Nephron (organoid): ENCODE data around the gene PLXNB3.
"Not testable (repeated sequence)": the region's sequence is repeated elsewhere in the genome, so short reads cannot be mapped to it uniquely, and the experiment has no call there.

Experiments used
- H3K27ac Mint-ChIP-seq, 3 experiments: 2 replicates each; pipeline ENCODE4 v1.8.0; 2020; ENCODE audit warnings: mixed read lengths in 3 of 3, mild to moderate bottlenecking in 2 of 3, moderate library complexity in 1 of 3
- H3K27me3 Mint-ChIP-seq: 2 replicates; pipeline ENCODE4 v1.8.0; 2021; ENCODE audit warnings: low read depth, mild to moderate bottlenecking, moderate library complexity, mixed read lengths
- H3K36me3 Mint-ChIP-seq: 2 replicates; pipeline ENCODE4 v1.8.0; 2020; ENCODE audit warnings: low read depth, mixed read lengths
- H3K4me1 Mint-ChIP-seq: 2 replicates; pipeline ENCODE4 v1.8.0; 2020; ENCODE audit warnings: mixed read lengths
- H3K4me3 Mint-ChIP-seq, 3 experiments: 2 replicates each; pipeline ENCODE4 v1.8.0; 2020; ENCODE audit warnings: mild to moderate bottlenecking in 3 of 3, mixed read lengths in 3 of 3, moderate library complexity in 2 of 3
- H3K9me3 Mint-ChIP-seq: 2 replicates; pipeline ENCODE4 v1.8.0; 2020; ENCODE audit warnings: mixed read lengths
- CTCF ChIP-seq, 3 experiments: fragments of 200-600 bp; sonication (generic); IDR thresholded peaks; one replicate each; pipeline ENCODE4 v1.5.0; 2021; ENCODE audit warnings: antibody characterized with exemption in 3 of 3; ENCODE audit not compliant: unreplicated experiment in 3 of 3

Gene PLXNB3

GRCh38 chrX:153741446-153741845 is 22.6 kb upstream of the PLXNB3 start:
- Mint-ChIP-seq H3K4me3 (no peak overlapping the region), H3K27me3 (peaks cover 3% of the 10 kb centered on the region), H3K27ac (no peak overlapping the region), H3K36me3 (peaks cover 3% of the 10 kb centered on the region), H3K4me1 (no peaks in the 10 kb centered on the region), H3K9me3 (peaks cover 7% of the 10 kb centered on the region)
- no peak for TF ChIP-seq CTCF (IDR thresholded peaks at IDR 0.05; ENCODE audit: unreplicated experiment in 3 of 3)

- H3K27ac Mint-ChIP-seq, H3K9me3 Mint-ChIP-seq, H3K36me3 Mint-ChIP-seq, H3K27me3 Mint-ChIP-seq, H3K4me3 Mint-ChIP-seq, H3K4me1 Mint-ChIP-seq: not testable (repeated sequence)
Measured at GRCh38 chrX:153742111-153742510, 21.9 kb upstream of the PLXNB3 start.

GRCh38 chrX:153742796-153743467 is 21.1 kb upstream of the PLXNB3 start:
- H3K4me1 Mint-ChIP-seq, H3K4me3 Mint-ChIP-seq, H3K9me3 Mint-ChIP-seq, H3K36me3 Mint-ChIP-seq, H3K27me3 Mint-ChIP-seq, H3K27ac Mint-ChIP-seq: not testable (repeated sequence)

GRCh38 chrX:153743468-153744209 is 20.4 kb upstream of the PLXNB3 start:
- H3K36me3 Mint-ChIP-seq, H3K27me3 Mint-ChIP-seq, H3K27ac Mint-ChIP-seq, H3K4me1 Mint-ChIP-seq, H3K9me3 Mint-ChIP-seq: not testable (repeated sequence)
- peak overlapping the region in 2 of 3 experiments; percentile 9 to 46 for H3K4me3 Mint-ChIP-seq

- no peaks in the 10 kb centered on the region for H3K36me3 Mint-ChIP-seq
- peaks cover 3% of the 10 kb centered on the region for H3K27me3 Mint-ChIP-seq
- no peak for TF ChIP-seq CTCF (IDR thresholded peaks at IDR 0.05; ENCODE audit: unreplicated experiment in 3 of 3)
- no peak overlapping the region for H3K27ac Mint-ChIP-seq
- H3K9me3 Mint-ChIP-seq = peaks cover 11% of the 10 kb centered on the region
- H3K4me3 Mint-ChIP-seq = peak overlapping the region; percentile 9 to 46 (median 19)
- H3K4me1 Mint-ChIP-seq = no peaks in the 10 kb centered on the region
Measured at GRCh38 chrX:153744210-153745066, 19.6 kb upstream of the PLXNB3 start.

- H3K9me3 Mint-ChIP-seq = peaks cover 17% of the 10 kb centered on the region
- not testable (repeated sequence) for H3K27me3 Mint-ChIP-seq, H3K4me3 Mint-ChIP-seq, H3K4me1 Mint-ChIP-seq, H3K36me3 Mint-ChIP-seq, H3K27ac Mint-ChIP-seq
Measured at GRCh38 chrX:153745067-153745433, 19.0 kb upstream of the PLXNB3 start.

- H3K4me3 Mint-ChIP-seq = no peak overlapping the region
- H3K4me1 Mint-ChIP-seq = no peaks in the 10 kb centered on the region
- H3K27ac Mint-ChIP-seq = no peak overlapping the region
- peaks cover 3% of the 10 kb centered on the region for H3K27me3 Mint-ChIP-seq
- H3K36me3 Mint-ChIP-seq = no peaks in the 10 kb centered on the region
- TF ChIP-seq CTCF (IDR thresholded peaks at IDR 0.05; ENCODE audit: unreplicated experiment in 3 of 3) = no peak
- H3K9me3 Mint-ChIP-seq = peaks cover 18% of the 10 kb centered on the region
Measured at GRCh38 chrX:153746359-153746758, 17.7 kb upstream of the PLXNB3 start.

- H3K9me3 Mint-ChIP-seq = peaks cover 18% of the 10 kb centered on the region
- H3K4me1 Mint-ChIP-seq, H3K27me3 Mint-ChIP-seq, H3K4me3 Mint-ChIP-seq, H3K27ac Mint-ChIP-seq, H3K36me3 Mint-ChIP-seq: not testable (repeated sequence)
Measured at GRCh38 chrX:153746991-153747390, 17.1 kb upstream of the PLXNB3 start.

- not testable (repeated sequence) for H3K27me3 Mint-ChIP-seq, H3K4me1 Mint-ChIP-seq, H3K36me3 Mint-ChIP-seq, H3K27ac Mint-ChIP-seq, H3K4me3 Mint-ChIP-seq
- peaks cover 26% of the 10 kb centered on the region for H3K9me3 Mint-ChIP-seq
Measured at GRCh38 chrX:153749017-153749416, 15.0 kb upstream of the PLXNB3 start.
